ENCODE results near the gene MMD2.

- TF ChIP-seq ZNF70 (CRISPR knock-in tag; IDR thresholded peaks at IDR 0.05) (no peak), PATZ1 (CRISPR knock-in tag; IDR thresholded peaks at IDR 0.05; ENCODE audit: borderline replicate concordance) (no peak), ZFP30 (CRISPR knock-in tag; IDR thresholded peaks at IDR 0.05) (no peak), SNAI2 (CRISPR knock-in tag; IDR thresholded peaks at IDR 0.05) (no peak), RARB (CRISPR knock-in tag; IDR thresholded peaks at IDR 0.05) (no peak), CSDC2 (CRISPR knock-in tag; IDR thresholded peaks at IDR 0.05) (no peak), TCF4 (CRISPR knock-in tag; IDR thresholded peaks at IDR 0.05; ENCODE audit: borderline replicate concordance) (no peak), TOX (CRISPR knock-in tag; IDR thresholded peaks at IDR 0.05; ENCODE audit: borderline replicate concordance) (no peak), ZNF565 (CRISPR knock-in tag; conservative IDR thresholded peaks at IDR 0.05; ENCODE audit: low read depth) (no peak), CREB5 (CRISPR knock-in tag; IDR thresholded peaks at IDR 0.05; ENCODE audit: low read depth) (no peak), TSHZ2 (CRISPR knock-in tag; IDR thresholded peaks at IDR 0.05) (no peak)
Measured at GRCh38 chr7:5001003-5001402, 42.0 kb upstream of the MMD2 start.

All from SK-N-SH treated with all-trans-retinoic acid at 6 μM for 48 hours (cell line).